ENCODE measurements around the gene CEP126. TPM values are rescaled to one million over a fixed set of nuclear protein-coding genes. Genes with fewer than 3 reads are reported as not detected.
A peak's percentile ranks its signal among the peaks of the same experiment; 100 is the strongest.

The CEP126 gene
- total and polyA plus RNA-seq, 2 of the 13 experiments (the other 11 are each of a cell fraction or from before 2014, with no cell fraction given) = 1.4 to 1.7 TPM

- TF ChIP-seq CBX1 (IDR thresholded peaks at IDR 0.05; ENCODE audit: low read depth) (no peak), SALL1 (CRISPR knock-in tag; IDR thresholded peaks at IDR 0.05) (no peak), ARID4A (CRISPR knock-in tag; IDR thresholded peaks at IDR 0.05; ENCODE audit: borderline replicate concordance) (no peak), THAP9 (CRISPR knock-in tag; IDR thresholded peaks at IDR 0.05; ENCODE audit: borderline replicate concordance) (no peak), ZNF841 (CRISPR knock-in tag; IDR thresholded peaks at IDR 0.05; ENCODE audit: borderline replicate concordance) (no peak), CTCF (CRISPR knock-in tag; IDR thresholded peaks at IDR 0.05) (peak; percentile 67), RAD21 (CRISPR knock-in tag; IDR thresholded peaks at IDR 0.05) (peak; percentile 46; the same call in 1 of the 2 replicates), PLSCR1 (CRISPR knock-in tag; IDR thresholded peaks at IDR 0.05; ENCODE audit: borderline replicate concordance) (no peak)
Observed at GRCh38 chr11:101880222-101880621, 34.6 kb upstream of the CEP126 start (continued).

Measured in HepG2 (cell line).